Lung (tissue), 13 donors: Measurements from ENCODE around the gene SOD1. TPM values are rescaled to one million over a fixed set of nuclear protein-coding genes. Genes with fewer than 3 reads are reported as not detected.

Experiments used
- ATAC-seq: fragments of 200-7000 bp; cut with Tn5 transposase; one replicate; pipeline ENCODE4 v1.9.1; 2020; ENCODE audit warnings: moderate number of reproducible peaks; ENCODE audit not compliant: insufficient read depth, low FRiP score
- DNase-seq, 3 donors: peaks; one replicate each; pipeline ENCODE4 v3.0.0-alpha.2; 2013 to 2017
- H3K27ac ChIP-seq, 2 donors: one replicate each; pipeline ENCODE4 v1.5.1; 2013; ENCODE audit warnings: mild to moderate bottlenecking in 2 of 2, moderate library complexity in 2 of 2, control low read depth in 1 of 2, inconsistent platforms in 1 of 2, low read depth in 1 of 2, low read length in 1 of 2
- H3K27me3 ChIP-seq, 3 donors: one replicate each; pipeline ENCODE4 v1.5.1; 2013; ENCODE audit warnings: low read length in 2 of 3; ENCODE audit not compliant: control insufficient read depth in 3 of 3, insufficient read depth in 3 of 3
- H3K36me3 ChIP-seq, 4 donors: one replicate each; pipeline ENCODE4 v1.5.1; 2013; ENCODE audit warnings: low read length in 4 of 4, mild to moderate bottlenecking in 1 of 4, moderate library complexity in 1 of 4; ENCODE audit not compliant: control insufficient read depth in 4 of 4, insufficient read depth in 4 of 4
- H3K4me1 ChIP-seq, 5 donors: one replicate each; pipeline ENCODE4 v1.5.1; 2013; ENCODE audit warnings: low read length in 5 of 5, mild to moderate bottlenecking in 2 of 5, moderate library complexity in 1 of 5; ENCODE audit not compliant: control insufficient read depth in 5 of 5, insufficient read depth in 5 of 5
- H3K4me3 ChIP-seq: one replicate; pipeline ENCODE4 v1.5.1; 2013; ENCODE audit warnings: mild to moderate bottlenecking, control low read depth, moderate library complexity
- H3K9ac ChIP-seq, 2 donors: one replicate each; pipeline ENCODE4 v1.5.1; 2013; ENCODE audit warnings: low read length in 2 of 2, control low read depth in 1 of 2; ENCODE audit not compliant: insufficient read depth in 1 of 2
- H3K9me3 ChIP-seq, 4 donors: one replicate each; pipeline ENCODE4 v1.5.1; 2013; ENCODE audit warnings: low read length in 3 of 4, mild to moderate bottlenecking in 1 of 4, moderate library complexity in 1 of 4; ENCODE audit not compliant: control insufficient read depth in 4 of 4, insufficient read depth in 3 of 4
- CTCF ChIP-seq: IDR thresholded peaks from 2 replicates; pipeline ENCODE4 v1.5.1; 2012; ENCODE audit warnings: mild to moderate bottlenecking; ENCODE audit errors: control extremely low read depth, extremely low read depth
- WGBS, 2 donors: extraction: QIAGEN DNeasy Blood & Tissue Kit; methylation state at CpG; one replicate each; pipeline ENCODE4 v1.1.7; 2013; 5-methylcytosine and 5-hydroxymethylcytosine counted together
- polyA plus RNA-seq, 2 donors: library from polyadenylated mRNA; stranded (reverse); fragments of 200-250 nt; gene quantifications; one replicate each; pipeline ENCODE4 v1.2.1, GENCODE V29; 2013
- small RNA-seq: library from RNA; depleted of rRNA; stranded (forward); fragments of <200 nt; gene quantifications from one replicate; pipeline ENCODE3, GENCODE V24; 2014; ENCODE audit warnings: low replicate concordance
- total RNA-seq, 2 donors: library from RNA; depleted of rRNA in 1 of 2; stranded (reverse); fragments of >200 nt in 1 of 2; gene quantifications; one replicate each; pipeline ENCODE4 v1.2.1, GENCODE V29; 2014 to 2021
- donor health status: control.
- donor health status: control.
- donor health status: Bipolar disorder and iron deficiency.
- donor health status: healthy.
- donor health status: DM: yes; HTN: yes; CAD: no.

Gene SOD1
- total and polyA plus RNA-seq, 4 donors = 90.3 to 315 (median 169) TPM

- H3K9me3 ChIP-seq = no peaks in the 10 kb centered on the region
- no peak for ATAC-seq
- 82 to 85% methylated on average over 2 of the region's 2 CpGs for WGBS, 2 donors
- H3K4me1 ChIP-seq = peaks cover 0 to 22% (median 0%) of the 10 kb centered on the region in 5 donors
- DNase-seq = no peak
- no peak overlapping the region for H3K27ac ChIP-seq
- H3K4me3 ChIP-seq = no peak overlapping the region
- no peaks in the 10 kb centered on the region for H3K36me3 ChIP-seq
- H3K27me3 ChIP-seq = no peaks in the 10 kb centered on the region
- no peak for TF ChIP-seq CTCF
- no peak overlapping the region for H3K9ac ChIP-seq
Observed at GRCh38 chr21:31716106-31716505, 56.6 kb downstream of the SOD1 start.

Small RNA genes lying within 50 kb of the gene (small RNA-seq; reads per million reads assigned to genes)
- not detected for gene RF01241

Other genes with a start within 250 kb of the SOD1 start
- 10 to 100 TPM; 28.4 to 29.7 TPM for gene SCAF4, start 72.4 kb downstream of the SOD1 start, total RNA-seq
- 10 to 100 TPM; 11.3 to 11.9 TPM for gene SCAF4, start 72.4 kb downstream of the SOD1 start, polyA plus RNA-seq
- gene HUNK, start 213.3 kb downstream of the SOD1 start, total RNA-seq = 1 to 10 TPM; 2.4 TPM
- under 1 TPM; 0.27 to 0.33 TPM for gene HUNK, start 213.3 kb downstream of the SOD1 start, polyA plus RNA-seq